Activated naive CD8-positive, alpha-beta T cell treated with anti-CD3 and anti-CD28 coated beads, Interleukin-2, amount 50 U/mL, for 24 hours (primary cell): ENCODE results near the gene CLCN3.

Experiments used
- ATAC-seq: fragments of 150-1000 bp; cut with Tn5 transposase; one replicate; pipeline ENCODE4 v1.10.0; 2021
- DNase-seq: peaks from one replicate; pipeline ENCODE4 v3.0.0; 2021
- H3K27ac Mint-ChIP-seq: one replicate; pipeline ENCODE4 v1.8.0; 2021; ENCODE audit warnings: mild to moderate bottlenecking, mixed read lengths
- H3K27me3 Mint-ChIP-seq: one replicate; pipeline ENCODE4 v1.8.0; 2021; ENCODE audit warnings: mixed read lengths
- H3K36me3 Mint-ChIP-seq: one replicate; pipeline ENCODE4 v1.8.0; 2021; ENCODE audit warnings: low read depth, mixed read lengths
- H3K4me1 Mint-ChIP-seq: one replicate; pipeline ENCODE4 v1.8.0; 2021; ENCODE audit warnings: mixed read lengths
- H3K4me3 Mint-ChIP-seq: one replicate; pipeline ENCODE4 v1.8.0; 2021; ENCODE audit warnings: mild to moderate bottlenecking, moderate library complexity, mixed read lengths
- H3K9me3 Mint-ChIP-seq: one replicate; pipeline ENCODE4 v1.8.0; 2021; ENCODE audit warnings: mixed read lengths

CLCN3 gene

DNA sequence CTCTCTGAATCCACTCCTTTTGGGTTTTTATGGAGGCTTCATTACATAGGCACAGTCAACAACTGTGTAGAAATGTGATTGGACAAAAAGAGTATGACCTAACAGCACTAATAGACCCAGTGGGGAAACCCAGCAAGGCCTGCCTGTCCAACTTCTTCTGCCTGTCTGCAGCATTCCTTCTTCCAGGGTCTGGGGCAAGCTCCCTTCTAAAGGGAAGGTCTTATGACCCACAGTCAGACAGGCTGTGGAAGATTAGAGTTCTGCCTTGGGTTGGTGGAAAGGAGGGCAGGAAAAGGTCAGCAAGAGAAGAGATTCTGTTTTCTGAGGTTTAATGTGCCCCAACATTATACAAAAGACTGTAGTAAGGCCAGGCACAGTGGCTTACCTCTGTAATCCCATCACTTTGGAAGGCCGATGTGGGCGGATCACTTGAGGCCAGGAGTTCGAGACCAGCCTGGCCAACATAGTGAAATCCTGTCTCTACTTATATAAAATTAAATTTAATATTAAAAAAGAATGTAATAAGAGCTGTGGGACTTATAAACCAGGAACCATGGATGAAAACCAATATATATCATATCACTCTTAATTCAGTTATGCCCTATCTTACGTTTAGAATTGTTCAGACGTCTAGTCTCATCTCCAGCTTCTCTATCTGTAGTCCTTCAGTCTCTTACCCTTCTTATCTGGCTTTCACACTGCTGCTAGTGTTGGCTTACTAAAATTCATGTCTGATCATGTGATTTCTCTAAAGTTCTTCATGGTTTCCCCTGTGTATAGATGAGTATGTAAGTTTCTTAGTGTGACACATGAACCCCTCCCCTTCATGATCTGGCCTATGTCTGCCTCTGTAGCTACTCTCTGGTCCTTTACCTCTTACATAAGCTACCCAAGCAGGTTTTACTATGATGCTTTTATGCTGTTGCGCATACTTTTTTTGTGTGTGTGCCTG is 6.2 kb downstream of the CLCN3 start:
- Mint-ChIP-seq H3K27me3 (no peaks in the 10 kb centered on the region), H3K27ac (peak overlapping the region; percentile 70), H3K9me3 (no peaks in the 10 kb centered on the region), H3K4me3 (no peak overlapping the region), H3K4me1 (peaks cover 50% of the 10 kb centered on the region), H3K36me3 (peaks cover 10% of the 10 kb centered on the region)
- ATAC-seq (peak; percentile 56), DNase-seq (no peak)

- Mint-ChIP-seq H3K9me3 (no peaks in the 10 kb centered on the region), H3K4me3 (no peak overlapping the region), H3K27me3 (no peaks in the 10 kb centered on the region), H3K36me3 (peaks cover 14% of the 10 kb centered on the region), H3K27ac (peak overlapping the region; percentile 70), H3K4me1 (peaks cover 47% of the 10 kb centered on the region)
- ATAC-seq (no peak), DNase-seq (no peak)
Measured at GRCh38 chr4:169627307-169627706, 6.9 kb downstream of the CLCN3 start.

DNA sequence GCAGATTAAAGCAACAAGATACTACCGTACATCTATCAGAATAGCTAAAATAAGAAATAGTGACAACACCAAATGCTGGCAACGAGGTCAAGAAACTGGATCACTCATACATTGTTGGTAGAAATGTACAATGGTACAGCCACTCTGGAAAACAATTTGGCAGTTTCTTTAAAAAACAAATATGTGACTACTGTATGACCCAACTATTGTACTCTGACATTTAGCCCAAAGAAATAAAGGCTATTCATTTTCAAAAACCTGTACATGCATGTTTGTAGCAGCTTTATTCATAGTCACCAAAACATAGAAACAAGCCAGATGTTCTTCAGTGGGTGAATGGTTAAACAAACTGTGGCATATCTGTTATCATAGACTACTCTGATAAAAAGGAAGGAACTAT is 8.2 kb downstream of the CLCN3 start:
- no peak overlapping the region for H3K4me3 Mint-ChIP-seq
- no peaks in the 10 kb centered on the region for H3K9me3 Mint-ChIP-seq
- ATAC-seq, result no peak
- H3K4me1 Mint-ChIP-seq, result peaks cover 36% of the 10 kb centered on the region
- no peaks in the 10 kb centered on the region for H3K27me3 Mint-ChIP-seq
- peaks cover 14% of the 10 kb centered on the region for H3K36me3 Mint-ChIP-seq
- DNase-seq, result no peak
- H3K27ac Mint-ChIP-seq, result no peak overlapping the region

DNA sequence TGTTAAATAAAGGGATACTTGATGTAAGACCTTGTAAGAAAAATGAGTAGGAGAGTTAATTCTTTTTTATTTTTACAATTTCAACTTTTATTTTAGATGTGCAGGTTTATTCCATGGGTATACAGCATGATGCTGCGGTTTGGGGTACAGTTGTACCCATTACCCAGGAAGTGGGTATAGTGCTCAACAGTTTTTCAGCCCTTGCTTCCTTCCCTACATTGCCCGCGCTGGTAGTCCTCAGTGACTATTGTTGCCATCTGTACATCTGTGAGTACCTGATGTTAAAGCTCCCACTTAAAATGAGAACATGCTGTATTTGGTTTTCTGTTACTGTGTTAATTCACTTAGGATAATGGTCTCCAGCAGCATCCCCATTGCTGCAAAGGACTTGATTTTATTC is 9.7 kb downstream of the CLCN3 start:
- Mint-ChIP-seq H3K27me3 (no peaks in the 10 kb centered on the region), H3K4me3 (no peak overlapping the region), H3K27ac (no peak overlapping the region), H3K4me1 (peaks cover 32% of the 10 kb centered on the region), H3K36me3 (peaks cover 14% of the 10 kb centered on the region), H3K9me3 (no peaks in the 10 kb centered on the region)
- DNase-seq, result no peak
- no peak for ATAC-seq

DNA sequence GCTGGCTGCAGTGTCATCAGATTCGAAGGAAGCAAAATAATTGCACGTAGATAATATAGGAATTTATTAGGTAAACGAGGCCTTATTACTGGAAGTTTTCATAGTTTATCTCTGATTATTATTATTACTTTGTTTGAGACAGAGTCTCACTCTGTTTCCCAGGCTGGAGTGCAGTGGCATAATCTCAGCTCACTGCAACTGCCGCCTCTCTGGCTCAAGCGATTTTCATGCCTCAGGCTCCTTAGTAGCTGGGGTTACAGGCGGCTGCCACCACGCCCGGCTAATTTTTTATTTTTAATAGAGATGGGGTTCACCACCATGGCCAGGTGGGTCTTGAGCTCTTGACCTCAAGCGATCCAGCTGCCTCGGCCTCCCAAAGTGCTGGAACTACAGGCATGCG is 12.5 kb downstream of the CLCN3 start:
- ATAC-seq (no peak), DNase-seq (no peak)
- H3K27ac Mint-ChIP-seq, result no peak overlapping the region
- no peak overlapping the region for H3K4me3 Mint-ChIP-seq
- peaks cover 29% of the 10 kb centered on the region for H3K36me3 Mint-ChIP-seq
- peaks cover 20% of the 10 kb centered on the region for H3K4me1 Mint-ChIP-seq
- no peaks in the 10 kb centered on the region for H3K9me3 Mint-ChIP-seq
- H3K27me3 Mint-ChIP-seq, result no peaks in the 10 kb centered on the region

- DNase-seq (no peak), ATAC-seq (no peak)
- H3K4me1 Mint-ChIP-seq, result peaks cover 11% of the 10 kb centered on the region
- no peaks in the 10 kb centered on the region for H3K27me3 Mint-ChIP-seq
- peaks cover 41% of the 10 kb centered on the region for H3K36me3 Mint-ChIP-seq
- H3K4me3 Mint-ChIP-seq, result no peak overlapping the region
- no peak overlapping the region for H3K27ac Mint-ChIP-seq
- no peaks in the 10 kb centered on the region for H3K9me3 Mint-ChIP-seq
Measured at GRCh38 chr4:169634975-169635374, 14.6 kb downstream of the CLCN3 start.

DNA sequence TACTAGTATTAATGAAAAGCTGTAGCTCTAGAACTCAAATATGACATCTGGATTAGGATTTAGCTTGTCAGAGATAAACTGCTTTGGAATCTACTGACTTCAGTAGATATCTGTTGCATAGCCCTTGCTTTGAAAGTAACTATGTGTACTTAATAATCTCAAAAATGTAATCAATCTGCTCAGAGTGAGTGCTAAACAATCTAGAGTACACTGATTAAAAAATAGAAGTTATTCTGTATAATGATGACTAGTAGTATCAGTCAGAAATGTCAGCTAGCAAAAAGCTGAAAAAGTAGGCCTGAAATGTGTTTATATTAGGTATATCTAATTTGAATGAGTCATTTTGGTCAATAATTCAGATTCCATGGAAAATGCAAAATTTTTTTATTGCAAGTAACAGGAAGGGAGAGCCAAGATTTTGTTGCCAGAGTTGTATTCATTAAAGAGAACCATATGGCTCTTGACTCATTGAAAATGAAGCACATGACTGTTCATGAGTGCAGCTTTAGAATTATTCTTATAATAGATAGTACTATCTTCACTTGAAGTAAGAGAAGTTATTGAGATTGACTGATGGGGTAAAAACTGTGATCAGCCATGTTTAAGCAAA is 20.0 kb downstream of the CLCN3 start:
- Mint-ChIP-seq H3K4me1 (peaks cover 4% of the 10 kb centered on the region), H3K4me3 (no peak overlapping the region), H3K9me3 (no peaks in the 10 kb centered on the region), H3K27me3 (no peaks in the 10 kb centered on the region), H3K27ac (no peak overlapping the region), H3K36me3 (peaks cover 33% of the 10 kb centered on the region)
- DNase-seq (no peak), ATAC-seq (no peak)

DNA sequence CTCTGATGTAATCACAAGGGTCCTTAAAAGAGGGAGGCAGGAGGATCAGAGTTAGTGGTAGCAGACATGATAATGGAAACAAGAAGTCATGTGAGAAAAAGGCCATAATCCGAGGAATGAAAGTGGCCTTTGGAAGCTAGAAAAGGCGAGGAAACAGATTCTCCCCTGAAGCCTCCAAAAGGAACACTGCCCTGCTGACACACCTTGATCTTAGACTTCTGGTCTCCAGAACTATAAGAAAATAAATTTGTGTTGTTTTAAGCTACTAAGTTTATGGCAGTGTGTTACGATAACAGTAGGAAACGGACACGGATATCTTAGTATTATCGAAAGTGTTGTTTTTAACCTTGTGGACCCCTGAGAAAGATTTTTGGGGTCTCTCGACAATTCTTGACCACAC is 24.4 kb downstream of the CLCN3 start:
- Mint-ChIP-seq H3K9me3 (no peaks in the 10 kb centered on the region), H3K4me1 (peaks cover under 1% of the 10 kb centered on the region), H3K36me3 (peaks cover 11% of the 10 kb centered on the region), H3K27me3 (no peaks in the 10 kb centered on the region), H3K27ac (no peak overlapping the region), H3K4me3 (no peak overlapping the region)
- DNase-seq (no peak), ATAC-seq (no peak)

GRCh38 chr4:169645627-169646026 is 25.2 kb downstream of the CLCN3 start:
- Mint-ChIP-seq H3K36me3 (peaks cover 11% of the 10 kb centered on the region), H3K27me3 (no peaks in the 10 kb centered on the region), H3K9me3 (no peaks in the 10 kb centered on the region), H3K4me3 (no peak overlapping the region), H3K27ac (no peak overlapping the region), H3K4me1 (peaks cover 4% of the 10 kb centered on the region)
- DNase-seq, result no peak
- no peak for ATAC-seq

DNA sequence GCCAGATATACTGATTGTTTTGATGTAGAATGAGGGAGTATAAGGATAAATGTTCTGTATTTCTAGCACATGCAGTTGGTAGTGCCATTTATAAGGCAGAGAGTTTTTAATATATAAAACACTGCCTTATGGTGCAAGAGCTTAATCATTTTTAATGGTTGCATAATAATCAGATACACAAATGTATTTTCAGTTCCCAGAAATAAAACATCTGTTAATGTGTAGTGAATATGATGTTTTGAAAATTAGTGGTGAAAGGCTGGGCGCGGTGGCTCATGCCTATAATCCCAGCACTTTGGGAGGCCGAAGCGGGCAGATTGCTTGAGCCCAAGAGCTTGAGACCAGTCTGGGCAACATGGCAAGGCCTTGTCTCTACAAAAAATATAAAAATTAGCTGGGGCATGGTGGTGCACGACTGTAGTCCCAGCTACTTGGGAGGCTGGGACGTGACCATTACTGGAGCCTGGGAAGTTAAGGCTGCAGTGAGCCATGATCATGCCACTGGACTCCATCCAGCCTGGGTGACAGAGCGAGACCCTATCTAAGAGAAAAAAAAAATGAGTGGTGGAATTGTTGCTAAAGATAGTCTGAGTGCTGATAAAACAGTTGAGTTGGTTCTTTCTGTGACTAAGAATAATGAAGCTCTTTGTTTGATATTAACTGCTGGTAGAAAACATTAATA is 29.3 kb downstream of the CLCN3 start:
- Mint-ChIP-seq H3K36me3 (peaks cover 10% of the 10 kb centered on the region), H3K4me3 (no peak overlapping the region), H3K9me3 (no peaks in the 10 kb centered on the region), H3K4me1 (peaks cover 21% of the 10 kb centered on the region), H3K27ac (no peak overlapping the region), H3K27me3 (no peaks in the 10 kb centered on the region)
- no peak for ATAC-seq
- DNase-seq, result no peak

DNA sequence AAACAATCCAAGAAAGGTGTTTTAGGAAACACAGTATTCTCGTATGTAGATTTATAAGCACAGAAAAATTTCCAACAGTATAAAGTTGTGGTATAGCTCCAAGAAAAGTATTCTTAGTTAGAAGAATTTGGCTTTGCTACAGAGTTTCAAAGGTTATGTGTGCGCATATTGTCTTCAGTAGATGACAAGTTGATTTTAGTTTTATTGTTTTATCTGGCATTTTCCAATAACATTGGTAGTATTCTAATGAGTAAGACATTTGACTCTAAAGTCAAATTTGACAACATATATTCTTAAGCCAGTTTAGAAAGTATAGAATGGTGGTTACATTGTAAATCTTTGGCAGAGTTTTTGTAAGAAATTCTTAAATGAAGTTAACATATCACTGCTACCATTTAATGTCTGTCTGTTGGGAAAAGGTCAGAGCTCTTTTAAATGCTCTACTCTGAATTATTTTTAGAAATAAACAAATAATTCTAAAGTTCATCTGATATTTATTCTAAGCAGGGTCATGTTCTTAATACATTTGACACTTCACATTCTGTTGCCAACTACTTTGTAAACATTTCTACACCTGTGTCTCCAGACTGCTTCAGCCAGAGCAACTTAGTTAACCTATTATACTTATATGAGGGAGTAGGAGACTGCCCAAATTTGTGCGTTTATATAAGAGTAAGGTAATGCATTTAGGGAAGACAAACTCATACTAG is 30.0 kb downstream of the CLCN3 start:
- Mint-ChIP-seq H3K27me3 (no peaks in the 10 kb centered on the region), H3K36me3 (peaks cover 10% of the 10 kb centered on the region), H3K4me3 (no peak overlapping the region), H3K4me1 (peaks cover 21% of the 10 kb centered on the region), H3K9me3 (no peaks in the 10 kb centered on the region), H3K27ac (no peak overlapping the region)
- no peak for ATAC-seq
- no peak for DNase-seq

DNA sequence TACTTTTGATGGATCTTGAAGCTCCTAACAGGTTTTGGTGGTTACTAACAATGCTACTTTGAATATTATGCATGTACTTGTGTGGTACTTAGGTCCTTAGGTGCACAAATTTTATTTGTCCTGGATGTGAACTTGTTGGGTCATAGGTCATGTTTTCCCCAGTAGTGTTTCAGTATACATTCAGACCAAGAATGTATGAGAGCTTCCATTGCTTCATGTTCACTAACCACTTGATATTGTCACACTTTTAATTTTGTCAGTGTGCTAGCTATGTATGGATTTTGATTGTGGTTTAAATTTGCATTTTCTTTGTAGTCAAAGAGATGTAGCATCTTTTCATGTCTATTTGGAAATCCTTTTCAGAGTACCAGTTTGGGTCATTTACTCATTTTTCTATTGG is 32.2 kb downstream of the CLCN3 start:
- Mint-ChIP-seq H3K27me3 (no peaks in the 10 kb centered on the region), H3K4me3 (no peak overlapping the region), H3K4me1 (peaks cover 21% of the 10 kb centered on the region), H3K27ac (no peak overlapping the region), H3K9me3 (no peaks in the 10 kb centered on the region), H3K36me3 (peaks cover 13% of the 10 kb centered on the region)
- DNase-seq, result no peak
- ATAC-seq, result no peak

DNA sequence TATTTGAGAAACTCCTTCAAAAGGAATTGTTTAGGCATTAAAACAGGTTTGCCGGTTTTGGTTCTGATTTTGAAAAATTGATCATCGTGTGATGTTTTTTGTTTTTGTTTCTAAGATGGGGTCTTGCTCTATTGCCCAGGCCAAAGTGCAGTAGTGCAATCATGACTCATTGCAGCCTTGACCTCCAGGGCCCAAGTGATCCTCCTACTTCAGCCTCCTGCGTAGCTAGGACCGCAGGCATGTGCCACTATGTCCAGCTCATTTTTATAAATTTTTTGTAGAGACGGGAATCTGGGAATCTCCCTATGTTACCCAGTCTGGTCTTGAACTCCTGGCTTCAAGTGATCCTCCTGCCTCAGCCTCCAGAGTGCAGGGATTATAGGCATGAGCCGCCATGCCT is 35.0 kb downstream of the CLCN3 start:
- Mint-ChIP-seq H3K27ac (no peak overlapping the region), H3K4me1 (peaks cover 34% of the 10 kb centered on the region), H3K36me3 (peaks cover 8% of the 10 kb centered on the region), H3K9me3 (no peaks in the 10 kb centered on the region), H3K4me3 (no peak overlapping the region), H3K27me3 (no peaks in the 10 kb centered on the region)
- no peak for ATAC-seq
- DNase-seq, result no peak

GRCh38 chr4:169657470-169658107 is 37.2 kb downstream of the CLCN3 start:
- H3K4me1 Mint-ChIP-seq, result peaks cover 33% of the 10 kb centered on the region
- H3K4me3 Mint-ChIP-seq, result no peak overlapping the region
- no peaks in the 10 kb centered on the region for H3K9me3 Mint-ChIP-seq
- H3K36me3 Mint-ChIP-seq, result peaks cover 8% of the 10 kb centered on the region
- H3K27me3 Mint-ChIP-seq, result no peaks in the 10 kb centered on the region
- H3K27ac Mint-ChIP-seq, result no peak overlapping the region
- no peak for DNase-seq
- ATAC-seq, result no peak
